ENCODE data around the gene TOMM7.

TOMM7 gene

DNA sequence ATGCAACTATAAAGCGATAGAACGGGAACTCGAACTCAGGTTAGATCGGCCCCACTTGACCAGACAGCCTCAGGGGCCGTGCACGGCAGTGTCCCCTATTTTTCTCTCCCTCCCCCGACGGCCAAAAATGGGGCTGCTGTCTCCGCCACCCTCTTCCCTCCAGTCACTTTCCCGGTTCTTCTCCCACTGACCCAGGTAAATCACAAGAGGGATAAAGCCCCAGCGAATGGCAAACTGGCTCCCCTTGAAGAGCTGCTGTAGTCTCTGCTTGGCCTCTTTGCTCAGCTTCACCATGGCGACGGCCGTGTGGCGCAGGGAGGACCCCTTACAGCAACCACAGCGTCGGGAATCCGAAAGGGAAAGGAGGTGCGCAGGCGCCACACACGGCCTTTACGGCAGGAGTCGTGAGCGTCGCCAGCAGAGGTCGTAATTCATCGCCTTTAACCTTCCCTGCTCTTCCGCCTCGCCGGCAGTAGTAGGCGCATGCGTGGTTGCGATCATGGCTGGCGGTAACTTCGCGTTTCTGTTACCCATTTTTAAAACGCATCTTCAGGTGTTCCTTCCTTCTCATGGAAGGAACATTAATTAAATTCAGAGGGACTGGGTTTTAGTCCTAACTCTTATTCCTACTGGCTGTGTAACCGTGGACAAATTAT lies at the start of gene TOMM7:
Gene TOMM7, minus strand, starts transcription at position 364 of the 656 bp plus-strand sequence. Its CDS starts 70 bp downstream, at position 294.
- Mint-ChIP-seq H3K4me3 (peak within 1 kb of the TSS; percentile 99), H3K4me1 (peaks cover 36% of the 10 kb centered on the region), H3K27ac (ENCODE audit: low read depth) (peak within 1 kb of the TSS; percentile 97), H3K9me3 (no peaks in the 10 kb centered on the region), H3K36me3 (ENCODE audit: insufficient read depth) (peaks cover 29% of the 10 kb centered on the region), H3K27me3 (peaks cover 21% of the 10 kb centered on the region)
- DNase-seq (ENCODE audit: low spot score in 2 of 2) (peak; percentile 72 to 77), ATAC-seq (replicated peaks; ENCODE audit: extremely low read depth, poor library complexity, severe bottlenecking) (peak; percentile 82)

DNA sequence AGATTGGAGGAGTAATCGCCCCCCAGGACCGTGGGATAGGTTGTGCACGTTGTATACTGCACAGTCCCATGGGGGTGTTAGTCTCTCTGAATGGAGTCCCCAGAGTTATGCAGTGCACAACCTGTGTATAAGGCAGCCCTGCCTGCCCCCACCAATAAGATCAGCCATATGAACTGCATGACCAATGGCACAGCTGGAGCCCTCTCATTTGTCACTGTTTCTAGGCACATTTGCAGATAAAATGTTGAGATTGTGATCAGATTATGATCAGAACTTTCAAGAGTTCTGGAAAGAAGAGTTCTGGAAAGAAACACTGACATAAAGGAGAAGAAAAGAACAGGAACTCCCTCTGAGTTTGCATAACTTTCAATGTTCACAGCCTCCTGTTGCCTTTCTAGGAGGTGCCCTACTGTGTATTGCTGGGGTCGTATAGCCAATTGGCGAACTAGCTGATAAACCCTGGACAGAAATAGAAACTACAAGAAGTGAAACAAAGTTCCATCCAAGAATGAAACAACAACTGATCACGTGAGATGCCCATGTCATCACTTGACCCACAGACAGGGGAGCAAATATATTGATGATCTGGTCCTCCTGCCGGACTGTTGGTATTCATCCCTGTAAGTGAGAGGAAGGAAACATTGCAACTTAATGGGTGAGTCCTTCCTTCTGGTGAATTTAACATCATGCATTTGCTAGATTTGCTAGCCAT lies 49.6 kb upstream of the TOMM7 start:
- no peak for DNase-seq (ENCODE audit: low spot score in 2 of 2)
- H3K4me3 Mint-ChIP-seq, result no peak overlapping the region
- H3K9me3 Mint-ChIP-seq, result no peaks in the 10 kb centered on the region
- H3K36me3 Mint-ChIP-seq (ENCODE audit: insufficient read depth), result no peaks in the 10 kb centered on the region
- no peaks in the 10 kb centered on the region for H3K4me1 Mint-ChIP-seq
- ATAC-seq (replicated peaks; ENCODE audit: extremely low read depth, poor library complexity, severe bottlenecking), result peak; percentile 56
- H3K27ac Mint-ChIP-seq (ENCODE audit: low read depth), result no peak overlapping the region
- no peaks in the 10 kb centered on the region for H3K27me3 Mint-ChIP-seq

DNA sequence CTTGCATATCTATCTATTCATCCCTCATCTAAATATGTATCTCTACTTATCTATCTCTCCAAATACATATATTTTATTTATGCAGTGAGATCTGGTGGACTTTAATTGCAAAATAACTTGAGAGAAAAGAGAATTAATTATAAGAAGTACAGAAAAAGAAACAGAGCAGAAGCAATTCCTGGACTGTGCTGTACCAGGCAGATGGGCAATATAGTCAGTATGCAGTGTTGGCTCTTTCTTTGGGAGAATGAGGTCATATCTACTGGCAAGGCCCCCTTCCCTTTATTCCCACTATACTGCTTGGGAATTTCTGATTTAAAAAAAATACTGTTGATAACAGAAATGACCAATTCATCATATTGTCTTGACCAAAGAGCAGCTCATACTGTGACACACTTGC lies 49.0 kb upstream of the TOMM7 start:
- Mint-ChIP-seq H3K4me1 (no peaks in the 10 kb centered on the region), H3K4me3 (no peak overlapping the region)
- no peak for ATAC-seq (replicated peaks; ENCODE audit: extremely low read depth, poor library complexity, severe bottlenecking)

DNA sequence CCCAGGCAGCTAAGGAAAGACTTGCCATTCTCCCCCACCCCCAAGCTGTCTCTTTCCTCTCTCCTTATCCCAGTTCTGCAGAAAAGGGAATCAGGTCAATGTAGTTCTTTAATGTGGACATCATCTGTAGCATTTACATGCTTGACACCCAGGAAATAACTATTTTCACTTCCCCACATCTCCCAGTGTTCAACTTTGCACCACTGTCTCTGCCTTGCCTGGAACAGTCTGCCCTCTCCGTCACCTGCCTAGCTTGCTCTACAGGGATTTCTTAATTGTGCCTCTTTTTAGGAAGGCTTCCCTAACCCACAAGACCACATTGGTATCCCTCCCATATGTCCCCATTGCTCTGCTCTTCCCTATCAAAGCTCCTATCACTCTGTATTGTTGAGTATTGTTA lies 45.9 kb upstream of the TOMM7 start:
- Mint-ChIP-seq H3K36me3 (ENCODE audit: insufficient read depth) (peaks cover 1% of the 10 kb centered on the region), H3K4me1 (no peaks in the 10 kb centered on the region), H3K27me3 (no peaks in the 10 kb centered on the region), H3K27ac (ENCODE audit: low read depth) (no peak overlapping the region), H3K4me3 (no peak overlapping the region), H3K9me3 (no peaks in the 10 kb centered on the region)
- no peak for DNase-seq (ENCODE audit: low spot score in 2 of 2)
- ATAC-seq (replicated peaks; ENCODE audit: extremely low read depth, poor library complexity, severe bottlenecking), result no peak

More for the DNA sequence above, 49.0 kb upstream of the TOMM7 start:
- DNase-seq (ENCODE audit: low spot score in 2 of 2), result no peak
- Mint-ChIP-seq H3K27me3 (no peaks in the 10 kb centered on the region), H3K36me3 (ENCODE audit: insufficient read depth) (peaks cover 1% of the 10 kb centered on the region), H3K27ac (ENCODE audit: low read depth) (no peak overlapping the region), H3K9me3 (no peaks in the 10 kb centered on the region)

DNA sequence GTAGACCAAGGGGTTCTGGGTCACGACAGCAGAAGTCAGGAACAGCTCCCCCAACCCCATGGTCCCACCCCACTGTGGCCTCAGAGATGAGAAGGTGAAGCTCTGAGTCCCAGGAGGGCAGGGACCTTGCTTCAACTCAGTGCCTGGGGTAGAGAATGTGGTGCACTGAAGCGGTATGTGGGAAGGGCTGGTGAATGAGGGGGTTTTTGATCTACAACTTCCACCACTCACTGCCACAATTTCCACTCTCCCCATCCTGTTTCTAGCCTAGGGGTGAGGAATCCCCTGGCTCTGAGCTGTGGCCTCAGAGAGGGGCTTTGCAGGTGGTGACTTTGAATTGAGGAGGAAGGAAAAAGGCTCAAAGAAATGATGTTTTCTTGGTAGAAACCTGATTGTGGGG lies 44.9 kb upstream of the TOMM7 start:
- ATAC-seq (replicated peaks; ENCODE audit: extremely low read depth, poor library complexity, severe bottlenecking) (no peak), DNase-seq (ENCODE audit: low spot score in 2 of 2) (no peak)
- H3K4me3 Mint-ChIP-seq, result no peak overlapping the region
- H3K4me1 Mint-ChIP-seq, result no peaks in the 10 kb centered on the region
- no peaks in the 10 kb centered on the region for H3K27me3 Mint-ChIP-seq
- H3K27ac Mint-ChIP-seq (ENCODE audit: low read depth), result no peak overlapping the region
- H3K9me3 Mint-ChIP-seq, result no peaks in the 10 kb centered on the region
- peaks cover 1% of the 10 kb centered on the region for H3K36me3 Mint-ChIP-seq (ENCODE audit: insufficient read depth)

DNA sequence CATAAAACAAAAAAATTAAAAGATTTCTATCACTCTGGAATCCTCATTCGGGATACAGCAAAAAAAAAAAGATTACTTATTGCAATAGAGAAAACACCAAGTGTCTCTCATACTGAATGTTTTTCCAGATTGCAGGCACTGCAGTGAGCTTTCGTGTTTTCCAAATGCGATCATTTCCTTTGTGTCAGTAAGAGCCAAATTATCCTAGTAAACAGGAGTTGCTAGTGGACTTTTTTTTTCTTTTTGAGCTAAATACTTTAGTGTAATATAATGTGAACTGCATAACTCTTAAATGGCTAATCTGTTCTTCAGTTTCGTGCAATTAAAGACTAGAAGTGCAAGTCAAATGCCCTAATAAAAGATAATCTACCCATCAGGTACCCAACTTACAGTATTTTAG lies 44.4 kb upstream of the TOMM7 start:
- H3K4me1 Mint-ChIP-seq, result no peaks in the 10 kb centered on the region
- no peaks in the 10 kb centered on the region for H3K27me3 Mint-ChIP-seq
- no peak for ATAC-seq (replicated peaks; ENCODE audit: extremely low read depth, poor library complexity, severe bottlenecking)
- no peak overlapping the region for H3K4me3 Mint-ChIP-seq
- H3K36me3 Mint-ChIP-seq (ENCODE audit: insufficient read depth), result peaks cover 1% of the 10 kb centered on the region
- DNase-seq (ENCODE audit: low spot score in 2 of 2), result no peak
- no peaks in the 10 kb centered on the region for H3K9me3 Mint-ChIP-seq
- H3K27ac Mint-ChIP-seq (ENCODE audit: low read depth), result no peak overlapping the region

DNA sequence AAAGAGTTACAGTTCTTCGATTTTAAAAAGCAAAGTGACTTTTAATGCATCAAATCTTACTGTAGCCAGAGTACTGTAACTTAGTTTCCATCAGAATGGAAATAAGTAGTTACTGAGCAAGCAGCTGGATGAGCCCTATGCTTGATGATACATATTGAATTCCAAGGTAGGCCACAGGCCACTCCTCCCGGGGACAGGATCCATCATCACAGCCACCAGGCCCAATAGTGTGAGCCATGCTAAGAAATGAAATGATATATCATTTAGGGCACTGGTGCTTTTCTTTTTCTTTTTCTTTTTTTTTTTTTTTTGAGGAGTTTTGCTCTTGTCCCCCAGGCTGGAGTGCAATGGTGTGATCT lies 42.9 kb upstream of the TOMM7 start:
- Mint-ChIP-seq H3K9me3 (no peaks in the 10 kb centered on the region), H3K4me1 (no peaks in the 10 kb centered on the region), H3K4me3 (no peak overlapping the region), H3K27me3 (no peaks in the 10 kb centered on the region), H3K27ac (ENCODE audit: low read depth) (no peak overlapping the region), H3K36me3 (ENCODE audit: insufficient read depth) (peaks cover 5% of the 10 kb centered on the region)
- no peak for DNase-seq (ENCODE audit: low spot score in 2 of 2)
- ATAC-seq (replicated peaks; ENCODE audit: extremely low read depth, poor library complexity, severe bottlenecking), result no peak

DNA sequence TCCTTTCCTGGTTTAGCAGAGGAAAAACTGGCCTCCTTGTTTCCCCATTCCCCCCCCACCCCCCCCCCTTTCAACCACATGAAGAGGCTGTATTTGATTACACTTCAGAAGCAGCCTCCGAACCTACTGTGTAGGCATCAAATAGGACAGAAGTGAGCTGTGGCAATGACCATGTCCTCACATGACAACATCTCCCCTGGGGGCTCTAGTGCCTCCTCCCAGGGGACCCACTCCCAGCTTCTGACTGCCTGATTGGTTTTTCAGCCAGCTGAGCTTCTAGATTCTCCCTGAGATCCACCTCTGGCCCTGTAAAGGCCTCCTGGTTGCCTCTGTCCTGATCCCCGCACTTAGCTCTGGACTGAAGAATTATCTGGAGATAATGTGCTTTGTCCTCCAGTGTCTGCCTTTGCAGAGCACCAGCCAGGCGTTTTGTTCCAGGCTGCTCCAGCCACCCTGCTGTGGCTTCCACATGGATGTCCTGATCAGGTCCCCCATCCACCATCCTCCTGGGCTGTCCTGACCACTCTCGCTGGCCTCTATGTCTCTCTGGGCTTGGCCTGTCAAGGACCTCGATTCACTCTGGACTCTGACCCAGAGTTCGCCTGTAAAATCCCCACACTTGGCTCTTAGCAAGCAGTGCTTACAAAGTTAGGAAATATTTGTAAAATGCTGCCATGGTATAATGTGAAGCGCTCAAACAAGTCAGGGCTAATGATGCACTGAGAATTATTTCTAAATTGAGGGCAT lies 42.4 kb upstream of the TOMM7 start:
- H3K4me1 Mint-ChIP-seq, result no peaks in the 10 kb centered on the region
- H3K4me3 Mint-ChIP-seq, result no peak overlapping the region
- no peaks in the 10 kb centered on the region for H3K9me3 Mint-ChIP-seq
- ATAC-seq (replicated peaks; ENCODE audit: extremely low read depth, poor library complexity, severe bottlenecking), result no peak
- DNase-seq (ENCODE audit: low spot score in 2 of 2), result no peak
- H3K36me3 Mint-ChIP-seq (ENCODE audit: insufficient read depth), result peaks cover 7% of the 10 kb centered on the region
- H3K27ac Mint-ChIP-seq (ENCODE audit: low read depth), result no peak overlapping the region
- H3K27me3 Mint-ChIP-seq, result no peaks in the 10 kb centered on the region

DNA sequence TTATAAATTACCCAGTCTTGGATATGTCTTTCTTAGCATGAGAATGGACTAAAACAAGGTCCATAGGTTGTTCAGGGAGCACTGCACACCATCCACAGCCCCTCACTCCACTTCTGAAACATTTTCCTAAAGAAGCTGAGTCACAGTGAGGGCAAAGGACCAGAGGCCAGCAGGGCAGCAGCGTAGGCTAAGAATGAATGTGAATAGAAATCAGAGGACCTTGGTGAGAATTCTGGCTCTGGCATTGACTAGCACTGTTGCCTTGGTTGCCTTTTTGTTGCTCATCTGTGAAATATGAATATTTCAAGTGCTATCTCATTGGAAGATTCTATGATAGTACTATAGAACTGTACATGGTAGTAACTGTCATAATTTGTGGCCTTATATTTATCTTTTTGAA lies 41.7 kb upstream of the TOMM7 start:
- H3K4me3 Mint-ChIP-seq, result no peak overlapping the region
- DNase-seq (ENCODE audit: low spot score in 2 of 2) (no peak), ATAC-seq (replicated peaks; ENCODE audit: extremely low read depth, poor library complexity, severe bottlenecking) (no peak)
- peaks cover 7% of the 10 kb centered on the region for H3K36me3 Mint-ChIP-seq (ENCODE audit: insufficient read depth)
- H3K27ac Mint-ChIP-seq (ENCODE audit: low read depth), result no peak overlapping the region
- H3K9me3 Mint-ChIP-seq, result no peaks in the 10 kb centered on the region
- no peaks in the 10 kb centered on the region for H3K27me3 Mint-ChIP-seq
- no peaks in the 10 kb centered on the region for H3K4me1 Mint-ChIP-seq

DNA sequence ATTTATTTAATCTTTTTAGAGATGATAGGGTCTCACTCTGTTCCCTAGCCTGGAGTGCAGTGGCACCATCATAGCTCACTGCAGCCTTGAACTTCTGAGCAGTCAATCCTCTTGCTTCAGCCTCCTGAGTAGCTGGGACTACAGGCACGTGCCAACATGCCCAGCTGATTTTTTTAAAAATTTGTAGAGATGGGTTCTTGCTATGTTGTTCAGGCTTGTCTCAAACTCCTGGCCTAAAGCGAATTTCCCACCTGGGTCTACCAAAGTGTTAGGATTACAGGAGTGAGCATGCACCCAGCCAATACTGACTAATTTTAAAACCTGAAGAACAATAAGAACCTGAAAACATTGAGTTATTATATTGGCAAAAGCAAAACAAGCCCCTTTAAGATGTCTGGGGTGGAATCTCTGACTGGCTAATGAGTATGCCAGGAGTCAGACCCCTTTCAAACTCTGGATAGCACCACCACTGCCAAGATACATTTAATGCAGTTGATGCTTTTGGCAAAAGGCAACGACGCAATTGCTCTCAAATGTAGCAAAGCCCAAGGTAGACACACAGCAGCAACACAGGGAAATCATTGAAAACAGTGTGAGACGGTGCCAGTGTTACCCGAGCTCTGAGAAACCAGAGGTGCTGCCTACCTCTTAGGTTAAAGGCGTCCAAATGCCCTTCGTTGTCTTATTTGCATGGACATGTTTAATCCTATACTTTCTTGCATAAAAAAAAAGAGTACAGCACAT lies 40.7 kb upstream of the TOMM7 start:
- H3K36me3 Mint-ChIP-seq (ENCODE audit: insufficient read depth), result peaks cover 10% of the 10 kb centered on the region
- H3K4me3 Mint-ChIP-seq, result no peak overlapping the region
- no peak for ATAC-seq (replicated peaks; ENCODE audit: extremely low read depth, poor library complexity, severe bottlenecking)
- DNase-seq (ENCODE audit: low spot score in 2 of 2), result no peak
- H3K9me3 Mint-ChIP-seq, result no peaks in the 10 kb centered on the region
- H3K27ac Mint-ChIP-seq (ENCODE audit: low read depth), result no peak overlapping the region
- no peaks in the 10 kb centered on the region for H3K27me3 Mint-ChIP-seq
- H3K4me1 Mint-ChIP-seq, result no peaks in the 10 kb centered on the region

DNA sequence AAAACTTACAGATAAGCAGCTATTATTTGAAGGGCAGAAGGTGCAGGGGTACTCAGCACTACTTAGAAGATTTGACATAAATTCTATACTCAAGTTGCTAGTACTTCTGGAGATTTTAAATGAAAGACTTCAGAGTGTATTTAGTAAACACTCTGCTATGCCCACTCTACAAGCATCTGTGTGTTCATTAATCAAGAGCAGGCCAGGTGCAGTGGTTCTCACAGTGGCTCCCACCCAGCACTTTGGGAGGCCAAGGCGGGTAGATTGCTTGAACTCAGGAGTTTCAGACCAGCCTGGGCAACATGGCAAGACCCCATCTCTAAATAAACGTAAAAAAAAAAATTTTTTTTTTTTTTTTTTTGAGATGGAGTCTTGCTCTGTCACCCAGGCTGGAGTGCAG lies 38.9 kb upstream of the TOMM7 start:
- H3K4me1 Mint-ChIP-seq, result no peaks in the 10 kb centered on the region
- peaks cover 9% of the 10 kb centered on the region for H3K36me3 Mint-ChIP-seq (ENCODE audit: insufficient read depth)
- H3K27me3 Mint-ChIP-seq, result no peaks in the 10 kb centered on the region
- ATAC-seq (replicated peaks; ENCODE audit: extremely low read depth, poor library complexity, severe bottlenecking) (no peak), DNase-seq (ENCODE audit: low spot score in 2 of 2) (no peak)
- no peaks in the 10 kb centered on the region for H3K9me3 Mint-ChIP-seq
- H3K27ac Mint-ChIP-seq (ENCODE audit: low read depth), result no peak overlapping the region
- no peak overlapping the region for H3K4me3 Mint-ChIP-seq

DNA sequence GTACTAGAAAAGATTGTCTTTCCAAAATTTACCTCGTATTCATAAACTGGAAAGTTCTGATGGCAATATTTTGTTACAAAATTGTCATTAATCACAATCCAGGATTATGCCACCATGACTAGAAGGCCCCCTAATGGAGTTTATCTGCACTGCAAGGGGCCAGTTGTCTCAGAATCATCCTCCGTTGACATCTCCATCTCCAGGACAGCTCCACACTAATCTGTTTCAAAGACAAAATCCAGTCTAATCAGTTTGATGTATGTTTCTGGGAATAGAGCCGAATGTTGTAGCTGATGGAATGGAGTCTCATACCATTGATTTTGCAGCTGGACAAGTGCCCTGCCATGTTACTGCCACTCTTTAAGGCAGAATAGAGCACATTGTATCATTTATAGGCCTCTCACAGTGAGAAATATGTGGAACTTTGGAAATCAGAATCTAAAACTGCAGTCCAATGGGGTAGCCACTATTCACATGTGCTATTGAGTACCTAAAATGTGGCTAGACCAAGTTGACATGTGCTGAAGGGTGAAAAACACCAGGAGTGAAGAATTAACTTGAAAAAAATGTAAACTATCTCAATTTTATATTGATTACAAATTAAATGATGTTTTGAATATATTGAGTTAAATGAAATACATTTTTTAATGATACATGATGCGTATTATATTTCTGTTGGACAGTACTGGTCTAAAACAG lies 38.3 kb upstream of the TOMM7 start:
- no peak for ATAC-seq (replicated peaks; ENCODE audit: extremely low read depth, poor library complexity, severe bottlenecking)
- no peaks in the 10 kb centered on the region for H3K9me3 Mint-ChIP-seq
- no peak for DNase-seq (ENCODE audit: low spot score in 2 of 2)
- no peak overlapping the region for H3K27ac Mint-ChIP-seq (ENCODE audit: low read depth)
- H3K4me3 Mint-ChIP-seq, result no peak overlapping the region
- peaks cover 4% of the 10 kb centered on the region for H3K4me1 Mint-ChIP-seq
- H3K36me3 Mint-ChIP-seq (ENCODE audit: insufficient read depth), result peaks cover 9% of the 10 kb centered on the region
- no peaks in the 10 kb centered on the region for H3K27me3 Mint-ChIP-seq
